Activated CD4-positive, CD25-positive, alpha-beta regulatory T cell treated with anti-CD3 and anti-CD28 coated beads, Interleukin-2, amount 50 U/mL, for 72 hours (primary cell): ENCODE results near the gene ZNRF1.

Source experiments
- DNase-seq: peaks from one replicate; pipeline ENCODE4 v3.0.0; 2021

ZNRF1 gene

GRCh38 chr16:75102595-75102994 is 103.8 kb downstream of the ZNRF1 start:
- DNase-seq, result no peak

DNA sequence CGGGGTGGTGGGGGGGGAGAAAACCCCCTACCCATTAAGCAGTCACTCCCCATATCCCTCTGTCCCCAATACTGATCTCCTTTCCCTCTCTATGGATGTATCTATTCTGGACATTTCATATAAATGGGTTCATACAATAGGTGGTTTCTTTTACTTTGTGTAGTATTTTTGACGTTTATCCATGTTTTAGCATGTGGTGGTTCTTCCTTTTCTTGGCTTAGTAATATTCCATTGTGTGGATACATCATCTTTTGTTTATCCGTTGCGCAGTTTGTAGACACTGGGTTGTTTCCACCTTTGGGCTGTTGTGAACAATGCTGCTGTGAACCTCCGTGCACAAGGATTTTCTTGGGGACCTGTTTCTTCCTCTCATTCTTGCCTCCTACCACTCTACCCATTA is 105.2 kb downstream of the ZNRF1 start:
- no peak for DNase-seq

DNA sequence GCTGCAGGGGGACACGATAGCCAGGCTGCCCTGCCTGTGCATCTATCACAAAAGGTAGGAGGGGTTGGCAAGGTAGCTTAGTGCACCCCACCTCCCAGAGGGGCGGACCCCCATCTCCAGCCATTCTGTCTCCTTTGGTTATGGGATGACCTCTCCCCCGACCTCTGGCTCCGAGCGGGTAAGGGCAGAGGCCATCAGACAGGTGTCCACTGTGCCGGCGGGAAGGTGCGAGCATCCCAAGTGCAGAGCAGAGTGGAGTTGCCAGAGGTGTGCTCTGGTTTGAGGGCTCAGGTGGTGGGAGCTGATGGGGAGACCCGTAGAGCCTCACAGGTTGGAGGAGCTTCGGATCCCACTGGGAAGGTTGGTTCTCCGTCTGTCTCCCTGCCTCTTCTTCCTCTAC is 106.0 kb downstream of the ZNRF1 start:
- DNase-seq, result no peak

GRCh38 chr16:75105306-75106061 is 106.7 kb downstream of the ZNRF1 start:
- DNase-seq, result no peak

DNA sequence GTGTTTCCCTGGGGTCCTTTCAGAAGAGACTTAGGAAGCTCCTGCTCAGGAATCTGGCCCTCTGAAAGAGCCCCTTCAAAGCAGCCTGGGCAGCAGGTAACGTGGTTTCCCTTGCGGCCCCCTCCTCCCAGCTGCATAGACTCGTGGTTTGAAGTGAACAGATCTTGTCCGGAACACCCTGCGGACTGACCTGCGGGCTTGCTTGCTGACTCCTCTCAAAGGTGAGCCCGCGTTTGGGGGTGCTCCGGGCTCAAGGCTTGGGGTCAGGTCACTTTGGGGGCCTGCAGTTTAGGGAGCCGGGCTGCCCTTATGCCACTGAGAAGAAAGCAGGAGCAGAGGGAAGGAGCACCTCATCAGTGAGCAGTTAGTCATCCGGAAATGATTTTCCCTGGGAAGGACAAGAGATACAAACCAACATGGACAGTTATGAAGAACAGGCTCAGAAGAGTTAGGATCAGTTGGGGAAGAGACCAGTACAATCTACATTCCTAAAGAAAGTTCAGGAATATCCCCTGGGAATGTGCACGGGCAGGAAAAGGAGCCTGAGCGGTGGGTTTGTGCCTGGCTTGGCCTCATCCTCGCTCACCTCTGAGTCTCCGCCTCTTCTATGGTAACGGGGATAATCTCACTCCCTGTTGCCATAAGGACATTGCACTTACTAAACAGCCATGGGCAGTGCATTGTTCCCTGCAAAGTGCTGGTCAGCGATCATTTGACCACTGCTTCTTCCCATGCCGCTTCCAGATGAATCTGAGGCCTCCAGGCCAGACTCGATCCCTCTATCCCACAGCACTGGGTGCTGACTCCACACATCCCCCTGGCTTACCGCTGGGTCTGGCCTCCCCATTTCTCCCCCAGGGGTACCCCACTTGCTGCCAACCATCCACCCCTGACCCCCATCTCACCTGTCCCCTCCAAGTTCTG is 107.8 kb downstream of the ZNRF1 start:
- DNase-seq, result no peak

- DNase-seq, result no peak
Observed at GRCh38 chr16:75107505-75107904, 108.7 kb downstream of the ZNRF1 start.

DNA sequence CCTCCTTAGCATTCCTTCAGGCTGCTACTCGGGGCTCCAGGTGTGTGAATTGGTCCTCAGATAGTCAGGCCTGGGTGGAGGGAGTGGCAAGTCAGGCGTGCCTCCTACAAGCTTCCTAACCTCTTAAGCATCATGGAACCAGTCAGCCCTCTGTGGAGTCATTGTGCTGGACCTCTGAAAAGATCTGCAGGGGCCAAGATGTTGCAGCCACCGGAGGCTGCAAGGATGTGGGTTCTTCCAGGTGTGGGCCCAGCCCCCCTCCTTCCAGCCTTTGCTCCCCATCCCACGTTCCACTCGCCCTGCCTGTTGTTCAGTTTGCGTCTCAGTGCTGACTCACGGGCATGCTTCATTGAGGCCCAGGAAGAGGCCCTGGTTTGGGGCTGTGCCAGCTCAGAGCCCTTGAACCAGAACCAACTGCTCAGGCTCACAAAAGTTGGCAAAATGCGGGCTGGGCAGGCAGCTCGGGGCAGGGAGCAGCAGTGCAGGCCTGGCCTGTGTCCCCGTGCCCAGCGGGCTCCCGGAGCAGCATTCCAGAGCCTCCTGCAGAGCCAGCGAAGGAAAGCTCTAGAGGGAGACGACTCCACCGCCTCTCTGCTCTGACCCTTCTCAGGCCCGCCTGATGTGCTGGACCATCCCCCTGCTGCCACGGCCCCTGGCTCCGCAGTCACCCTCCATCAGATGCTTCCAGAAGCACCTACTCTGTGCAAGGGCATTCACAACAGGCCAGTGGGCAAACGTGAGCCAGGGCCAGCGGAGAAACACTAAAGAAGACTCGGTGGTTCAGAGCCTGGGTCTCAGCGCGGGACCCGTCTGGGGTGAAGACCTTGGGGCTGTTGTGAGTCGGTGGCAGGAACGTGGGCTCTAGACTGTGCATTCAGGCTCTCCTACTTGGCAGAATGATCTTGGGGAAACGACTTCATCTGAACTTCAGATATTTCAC is 110.2 kb downstream of the ZNRF1 start:
- peak; percentile 56 for DNase-seq

- DNase-seq, result no peak
Observed at GRCh38 chr16:75109732-75110243, 111.0 kb downstream of the ZNRF1 start.

- peak; percentile 81 for DNase-seq
Observed at GRCh38 chr16:75110637-75111513, 112.1 kb downstream of the ZNRF1 start.

DNA sequence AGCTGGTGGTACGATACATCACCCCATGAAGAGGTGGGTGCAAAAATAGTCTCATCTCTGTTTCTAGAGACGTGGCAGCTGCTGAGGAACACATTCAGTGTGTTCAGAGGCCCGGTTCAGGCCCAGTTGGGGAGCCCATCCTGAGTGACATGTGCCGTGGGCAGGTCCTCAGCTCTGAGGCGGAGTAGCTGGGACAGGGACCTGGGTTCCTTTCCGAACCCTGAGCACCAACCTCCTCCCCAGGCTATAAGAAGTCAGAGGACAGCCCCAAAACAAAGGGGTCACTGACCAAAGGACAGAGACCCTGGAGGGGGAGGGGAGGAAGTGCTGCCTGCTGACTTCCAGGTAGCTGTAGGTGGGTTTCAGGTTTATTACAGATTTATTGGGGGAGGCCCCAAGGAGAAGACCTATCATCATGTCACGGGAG is 112.7 kb downstream of the ZNRF1 start:
- DNase-seq, result no peak

DNA sequence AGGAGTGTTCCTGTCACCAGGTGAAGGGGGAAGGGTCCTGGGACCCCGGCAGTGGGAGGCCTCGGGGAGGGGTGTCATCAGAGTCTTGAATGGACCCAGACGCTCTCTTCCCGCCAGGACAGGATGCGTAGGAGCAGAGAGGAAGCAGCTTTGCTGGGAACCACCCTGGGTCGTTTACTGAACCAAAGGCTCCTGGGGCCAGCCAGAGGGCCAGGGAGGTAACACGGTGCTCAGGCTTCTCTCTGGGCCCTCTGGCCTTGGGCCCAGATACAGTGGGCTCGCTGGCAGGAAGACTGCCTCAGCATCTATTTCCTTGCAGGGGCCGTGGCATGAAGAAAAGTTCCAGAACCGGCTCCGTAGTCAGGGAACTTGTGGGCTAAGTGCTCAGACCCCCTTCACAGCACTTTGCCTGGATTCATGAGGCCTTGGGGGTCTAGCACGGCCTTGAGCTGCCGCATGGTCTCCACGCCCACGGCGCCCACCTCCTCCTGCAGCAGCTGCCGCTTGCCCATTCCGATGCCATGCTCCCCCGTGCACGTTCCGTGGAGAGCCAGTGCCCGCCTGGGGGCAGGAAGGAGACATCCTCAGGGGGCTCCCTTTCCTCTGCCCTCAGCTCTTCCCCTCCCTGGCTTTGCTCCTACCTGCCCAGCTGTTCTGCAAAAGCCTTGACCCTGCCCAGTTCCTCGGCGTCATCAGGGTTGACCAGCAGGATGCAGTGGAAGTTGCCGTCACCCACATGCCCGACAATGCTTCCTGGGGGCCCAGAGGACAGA is 113.3 kb downstream of the ZNRF1 start:
- DNase-seq, result no peak

GRCh38 chr16:75112734-75113491 is 114.1 kb downstream of the ZNRF1 start:
- DNase-seq, result no peak

- DNase-seq, result no peak
Observed at GRCh38 chr16:75113541-75114121, 114.8 kb downstream of the ZNRF1 start.

DNA sequence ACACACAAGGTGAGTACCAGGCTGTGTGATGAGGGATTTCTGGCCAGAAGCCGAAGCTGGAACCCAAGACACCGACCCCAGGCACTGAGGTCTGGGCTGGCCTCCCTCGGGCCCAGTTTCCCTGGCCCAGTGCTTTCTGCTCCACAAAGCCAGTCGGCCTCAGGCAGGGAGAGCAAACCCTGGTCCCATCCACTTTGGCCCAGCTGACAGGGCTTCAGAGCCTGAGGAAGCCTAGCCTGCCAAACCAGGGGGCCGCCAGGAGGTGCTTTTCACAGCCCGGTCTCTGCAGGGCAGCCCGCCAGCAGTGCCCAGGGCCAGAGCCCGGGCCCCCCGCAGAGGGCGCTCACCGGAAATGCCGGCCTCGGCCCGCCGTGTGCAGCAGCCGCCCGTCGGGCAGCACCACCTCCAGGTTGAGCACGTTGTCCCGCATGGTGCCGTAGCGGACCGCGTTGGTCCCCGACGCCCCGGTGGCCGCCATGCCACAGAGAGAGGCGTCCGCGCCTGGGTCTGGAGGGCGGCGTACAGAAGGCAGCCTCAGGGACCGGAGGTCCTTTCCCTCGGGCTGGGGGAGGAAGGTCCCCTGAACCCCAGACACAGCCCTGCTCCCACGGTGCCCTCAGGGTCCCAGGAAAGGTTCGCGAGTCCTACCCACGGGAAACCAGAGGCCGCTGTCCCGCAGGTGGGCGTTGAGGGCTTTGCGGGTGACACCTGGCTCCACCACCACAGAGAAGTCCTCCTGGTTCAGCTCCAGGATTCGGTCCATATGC is 115.5 kb downstream of the ZNRF1 start:
- no peak for DNase-seq

- no peak for DNase-seq
Observed at GRCh38 chr16:75114946-75115825, 116.4 kb downstream of the ZNRF1 start.

DNA sequence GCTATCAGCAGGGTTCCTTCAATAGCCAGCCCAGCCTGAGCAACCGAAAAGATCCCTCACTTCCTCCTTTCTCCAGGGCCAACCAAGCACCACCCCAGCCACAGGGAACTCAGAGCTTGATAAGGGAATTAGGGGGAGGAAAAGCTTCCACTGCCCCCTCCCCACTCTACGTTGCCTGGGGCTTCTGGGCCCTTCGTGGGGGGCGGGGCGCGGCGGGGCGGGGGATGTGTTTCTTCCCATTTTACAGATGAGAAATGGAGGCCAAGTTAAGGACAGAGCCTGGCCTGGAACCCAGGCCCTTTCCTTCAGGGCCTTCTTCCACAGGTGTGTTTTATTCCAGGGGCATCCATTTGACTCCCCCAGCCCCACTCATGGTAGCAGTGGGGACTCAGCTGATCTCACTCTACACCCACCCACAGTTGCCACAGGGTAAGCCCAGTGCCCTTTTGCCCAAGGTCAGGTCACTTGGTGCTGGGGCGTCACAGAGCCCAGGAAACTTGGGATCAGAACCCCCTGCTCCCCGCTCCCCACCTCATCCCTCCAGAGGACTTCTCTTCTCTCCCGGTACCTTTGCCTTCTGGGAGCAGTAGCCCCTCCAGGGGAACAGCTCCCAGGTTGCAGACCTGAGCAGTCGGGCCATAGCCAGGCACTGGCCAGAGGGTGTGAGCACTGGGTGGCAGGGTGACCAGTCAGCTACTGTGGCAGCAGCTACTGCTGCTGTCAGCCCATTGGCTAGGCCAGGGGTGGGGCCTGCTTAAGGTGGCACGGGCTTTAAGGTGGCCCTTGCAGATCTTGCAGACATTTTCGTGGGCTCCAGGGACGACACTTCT is 117.5 kb downstream of the ZNRF1 start, which contains the start of gene LDHD:
Gene LDHD (minus strand): TSS at position 700 of the 830 bp plus-strand sequence. CDS start 60 bp downstream, at position 640.
- DNase-seq, result no peak

DNA sequence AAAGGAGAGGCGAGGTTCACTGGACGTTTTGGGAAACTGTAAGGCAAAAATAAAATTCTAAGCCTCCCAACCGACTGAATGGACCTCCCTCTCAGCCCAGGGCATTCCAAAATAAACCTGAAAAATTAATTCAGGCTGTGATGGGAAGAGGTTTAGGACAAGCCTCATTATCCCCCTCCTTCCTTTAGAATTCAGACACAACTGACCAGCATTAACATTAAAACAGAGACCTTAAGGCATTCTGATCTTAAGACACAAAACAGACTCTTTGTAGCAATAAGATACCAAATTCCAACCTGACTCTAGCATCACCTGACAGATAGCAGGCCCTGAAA is 118.1 kb downstream of the ZNRF1 start:
- DNase-seq, result no peak
